OCI-LY3 (cell line): ENCODE measurements around the gene CACNA2D3.
"Not testable (repeated sequence)": the region's sequence is repeated elsewhere in the genome, so short reads cannot be mapped to it uniquely, and the experiment has no call there.

Source experiments
- H2AFZ ChIP-seq: fragments of 200-600, 300-600 bp; shearing (Covaris generic); 2 replicates; pipeline ENCODE4 v1.6.0; 2014; ENCODE audit warnings: antibody characterized with exemption, low read depth, low read length
- H3K27ac ChIP-seq: fragments of 200-600, 300-600 bp; sonication (generic); 2 replicates; pipeline ENCODE4 v1.5.1; 2014; ENCODE audit warnings: mild to moderate bottlenecking, low read length, moderate library complexity, mixed read lengths
- H3K27me3 ChIP-seq: fragments of 200-600, 300-600 bp; sonication (generic); 2 replicates; pipeline ENCODE4 v1.6.1; 2014; ENCODE audit warnings: low read depth, low read length, mixed read lengths
- H3K36me3 ChIP-seq: fragments of 200-600, 300-600 bp; sonication (generic); replicated peaks from 2 replicates; pipeline ENCODE3; 2014; ENCODE audit warnings: low read depth, low read length, mixed read lengths
- H3K4me1 ChIP-seq: fragments of 300-600, 200-600 bp; sonication (generic); 2 replicates; pipeline ENCODE4 v1.6.1; 2014; ENCODE audit warnings: low read length, mixed read lengths
- H3K4me2 ChIP-seq: fragments of 200-600, 300-600 bp; sonication (generic); 2 replicates; pipeline ENCODE4 v1.6.1; 2014; ENCODE audit warnings: low read length, mixed read lengths
- H3K4me3 ChIP-seq: fragments of 300-600, 200-600 bp; sonication (generic); 2 replicates; pipeline ENCODE4 v1.5.1; 2014; ENCODE audit warnings: antibody characterized with exemption, mild to moderate bottlenecking, low read length, moderate library complexity
- H3K79me2 ChIP-seq: fragments of 300-600, 200-600 bp; shearing (Covaris generic); 2 replicates; pipeline ENCODE4 v1.6.1; 2014; ENCODE audit warnings: mild to moderate bottlenecking, low read length, mixed read lengths
- H3K9ac ChIP-seq: fragments of 300-600, 200-600 bp; shearing (Covaris generic); 2 replicates; pipeline ENCODE4 v1.6.0; 2014; ENCODE audit warnings: mild to moderate bottlenecking, low read length, moderate library complexity
- H3K9me3 ChIP-seq: fragments of 200-600, 300-600 bp; shearing (Covaris generic); 2 replicates; pipeline ENCODE4 v1.6.1; 2014; ENCODE audit warnings: low read length, mixed read lengths; ENCODE audit not compliant: insufficient read depth
- H4K20me1 ChIP-seq: fragments of 200-600, 300-600 bp; sonication (generic); 2 replicates; pipeline ENCODE4 v1.6.1; 2016; ENCODE audit warnings: low read length, mixed read lengths; ENCODE audit not compliant: insufficient read depth
- EZH2phosphoT487 ChIP-seq: fragments of 200-600 bp; shearing (Covaris generic); IDR thresholded peaks from 2 replicates; pipeline ENCODE4 v1.6.1; 2018; ENCODE audit warnings: antibody characterized with exemption, mixed run types, low read depth
- TF ChIP-seq, protein P1 (sequence below): fragments of 200-600, 300-600 bp; sonication (generic); IDR thresholded peaks from 2 replicates; pipeline ENCODE4 v1.5.1; 2014; ENCODE audit warnings: antibody characterized with exemption, low read length, low read depth

The CACNA2D3 gene

DNA sequence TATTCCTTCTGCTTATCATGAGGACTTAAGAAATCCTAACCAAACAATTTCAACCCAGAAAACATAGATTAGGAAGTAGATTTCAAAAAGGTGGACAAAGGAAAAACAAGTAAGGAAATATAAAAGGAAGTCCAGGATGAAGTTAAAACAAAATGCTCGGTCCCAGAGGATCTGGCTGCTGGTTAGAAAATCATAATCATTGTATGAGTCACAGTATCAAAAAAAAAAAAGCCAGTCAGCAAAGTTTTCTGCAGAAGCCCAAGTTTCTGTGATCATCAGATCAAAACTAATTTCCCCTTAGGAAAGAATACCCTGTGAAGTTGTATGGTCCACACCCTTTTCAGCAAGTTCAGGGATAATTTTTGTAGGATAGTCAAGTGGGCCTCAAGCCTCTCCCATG is 848.5 kb downstream of the CACNA2D3 start:
- Histone ChIP-seq H3K27ac (no peak overlapping the region), H3K4me1 (no peaks in the 10 kb centered on the region), H3K4me3 (no peak overlapping the region), H3K9me3 (no peaks in the 10 kb centered on the region), H3K27me3 (0 out of 2 replicates have a peak, but pooled peaks cover 2% of the 10 kb centered on the region), H3K79me2 (no peaks in the 10 kb centered on the region), H3K4me2 (no peak overlapping the region), H4K20me1 (no peaks in the 10 kb centered on the region), H3K36me3 (no peaks in the 10 kb centered on the region), H2AFZ (no peak overlapping the region), H3K9ac (no peak overlapping the region)
- TF ChIP-seq, protein P1, sequence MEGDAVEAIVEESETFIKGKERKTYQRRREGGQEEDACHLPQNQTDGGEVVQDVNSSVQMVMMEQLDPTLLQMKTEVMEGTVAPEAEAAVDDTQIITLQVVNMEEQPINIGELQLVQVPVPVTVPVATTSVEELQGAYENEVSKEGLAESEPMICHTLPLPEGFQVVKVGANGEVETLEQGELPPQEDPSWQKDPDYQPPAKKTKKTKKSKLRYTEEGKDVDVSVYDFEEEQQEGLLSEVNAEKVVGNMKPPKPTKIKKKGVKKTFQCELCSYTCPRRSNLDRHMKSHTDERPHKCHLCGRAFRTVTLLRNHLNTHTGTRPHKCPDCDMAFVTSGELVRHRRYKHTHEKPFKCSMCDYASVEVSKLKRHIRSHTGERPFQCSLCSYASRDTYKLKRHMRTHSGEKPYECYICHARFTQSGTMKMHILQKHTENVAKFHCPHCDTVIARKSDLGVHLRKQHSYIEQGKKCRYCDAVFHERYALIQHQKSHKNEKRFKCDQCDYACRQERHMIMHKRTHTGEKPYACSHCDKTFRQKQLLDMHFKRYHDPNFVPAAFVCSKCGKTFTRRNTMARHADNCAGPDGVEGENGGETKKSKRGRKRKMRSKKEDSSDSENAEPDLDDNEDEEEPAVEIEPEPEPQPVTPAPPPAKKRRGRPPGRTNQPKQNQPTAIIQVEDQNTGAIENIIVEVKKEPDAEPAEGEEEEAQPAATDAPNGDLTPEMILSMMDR = no peak
- no peak for TF ChIP-seq EZH2phosphoT487

DNA sequence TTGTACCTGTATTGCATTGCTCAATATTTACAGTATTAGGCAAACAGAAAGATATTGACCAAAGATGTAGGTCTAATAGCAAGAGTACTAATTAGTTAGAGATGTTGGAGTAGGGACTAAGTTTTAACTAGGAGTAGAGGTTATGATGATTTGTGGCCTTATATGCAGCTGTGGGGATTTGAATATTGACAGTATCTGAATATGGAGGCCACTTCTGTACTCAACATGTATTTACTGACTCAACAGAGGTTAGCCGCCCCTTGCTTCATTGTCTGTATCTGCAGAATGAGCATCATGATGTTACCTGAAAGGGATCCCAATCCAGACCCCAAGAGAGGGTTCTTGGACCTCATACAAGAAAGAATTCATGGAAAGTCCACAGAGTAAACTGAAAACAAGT is 855.1 kb downstream of the CACNA2D3 start:
- H3K4me3 ChIP-seq = no peak overlapping the region
- TF ChIP-seq, protein P1 = no peak
- no peak for TF ChIP-seq EZH2phosphoT487
- no peak overlapping the region for H3K9ac ChIP-seq
- no peaks in the 10 kb centered on the region for H3K79me2 ChIP-seq
- H3K4me1 ChIP-seq = no peaks in the 10 kb centered on the region
- H3K36me3 ChIP-seq = no peaks in the 10 kb centered on the region
- H3K27me3 ChIP-seq = 0 out of 2 replicates have a peak, but pooled peaks cover 3% of the 10 kb centered on the region
- no peaks in the 10 kb centered on the region for H4K20me1 ChIP-seq
- no peak overlapping the region for H3K4me2 ChIP-seq
- H3K9me3 ChIP-seq = no peaks in the 10 kb centered on the region
- H2AFZ ChIP-seq = no peak overlapping the region
- H3K27ac ChIP-seq = no peak overlapping the region

DNA sequence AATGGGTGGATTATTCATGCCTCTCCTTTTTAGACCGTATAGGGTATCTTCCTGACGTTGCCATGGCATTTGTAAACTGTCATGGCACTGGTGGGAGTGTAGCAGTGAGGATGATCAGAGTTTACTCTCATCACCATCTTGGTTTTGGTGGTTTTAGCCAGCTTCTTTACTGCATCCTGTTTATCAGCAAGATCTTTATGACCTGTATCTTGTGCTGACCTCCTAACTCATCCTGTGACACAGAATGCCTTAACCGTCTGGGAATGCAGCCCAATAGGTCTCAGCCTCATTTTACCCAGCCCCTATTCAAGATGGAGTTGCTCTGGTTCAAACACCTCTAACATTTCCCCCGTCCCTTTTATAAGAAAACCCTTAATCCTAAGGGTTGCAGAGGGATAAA is 855.6 kb downstream of the CACNA2D3 start:
- not testable (repeated sequence) for H3K4me3 ChIP-seq, H3K27me3 ChIP-seq, H3K4me2 ChIP-seq, H4K20me1 ChIP-seq, H3K9ac ChIP-seq, H3K36me3 ChIP-seq, H3K9me3 ChIP-seq, H3K27ac ChIP-seq, H2AFZ ChIP-seq, H3K4me1 ChIP-seq, H3K79me2 ChIP-seq

DNA sequence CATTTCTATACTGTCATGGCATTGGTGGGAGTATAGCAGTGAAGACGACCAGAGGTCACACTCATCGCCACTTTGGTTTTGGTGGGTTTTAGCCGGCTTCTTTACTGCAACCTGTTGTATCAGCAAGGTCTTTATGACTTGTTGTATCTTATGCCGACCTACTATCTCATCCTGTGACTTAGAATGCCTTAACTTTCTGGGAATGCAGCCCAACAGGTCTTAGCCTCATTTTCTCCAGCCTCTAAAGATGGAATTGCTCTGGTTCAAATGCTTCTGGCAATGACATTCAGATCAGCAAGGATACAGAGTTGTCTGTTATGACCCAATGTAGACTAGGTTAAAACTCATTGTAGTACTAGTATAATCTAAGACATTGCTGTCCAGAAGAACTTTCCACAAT is 860.5 kb downstream of the CACNA2D3 start:
- Histone ChIP-seq H3K36me3 (no peaks in the 10 kb centered on the region), H3K27me3 (peaks cover 3% of the 10 kb centered on the region; the same call in 1 of the 2 replicates), H4K20me1 (no peaks in the 10 kb centered on the region), H3K4me1 (no peaks in the 10 kb centered on the region), H3K9ac (no peak overlapping the region), H3K4me2 (no peak overlapping the region), H3K27ac (no peak overlapping the region), H3K9me3 (no peaks in the 10 kb centered on the region), H3K79me2 (no peaks in the 10 kb centered on the region), H3K4me3 (no peak overlapping the region), H2AFZ (no peak overlapping the region)
- TF ChIP-seq, protein P1 = no peak
- no peak for TF ChIP-seq EZH2phosphoT487
